CD14-positive monocyte (primary cell): ENCODE data around the gene OR8B8. TPM values are rescaled to one million over a fixed set of nuclear protein-coding genes. Genes with fewer than 3 reads are reported as not detected.
"Not testable (repeated sequence)": the region's sequence is repeated elsewhere in the genome, so short reads cannot be mapped to it uniquely, and the experiment has no call there.

Source experiments
- DNase-seq, 3 donors: peaks; one replicate each; pipeline ENCODE4 v3.0.0-alpha.2; 2011 to 2022
- H2AFZ ChIP-seq: 2 replicates; pipeline ENCODE4 v1.6.0; 2012; ENCODE audit warnings: mild to moderate bottlenecking, low read depth, low read length, inconsistent platforms; ENCODE audit not compliant: insufficient read depth, poor library complexity, severe bottlenecking
- H3K27ac ChIP-seq, 2 donors: 1 replicate in 1 of 2; 2 replicates in 1 of 2; pipeline ENCODE4 v1.5.1; 2012 to 2013; ENCODE audit warnings: low read length in 2 of 2, control low read depth in 1 of 2, inconsistent platforms in 1 of 2, low read depth in 1 of 2, mild to moderate bottlenecking in 1 of 2
- H3K27me3 ChIP-seq, 2 donors: one replicate each; pipeline versions ENCODE4 v1.6.0 to v1.6.1; 2011 to 2013; ENCODE audit warnings: low read length in 2 of 2; ENCODE audit not compliant: control insufficient read depth in 2 of 2, insufficient read depth in 2 of 2
- H3K36me3 ChIP-seq, 2 donors: replicated peaks in 1 of 2; 1 replicate in 1 of 2; 2 replicates in 1 of 2; pipeline versions ENCODE4 v1.5.1 to v1.6.1; 2012 to 2013; ENCODE audit warnings: low read length in 2 of 2, control low read depth in 1 of 2, inconsistent platforms in 1 of 2, mild to moderate bottlenecking in 1 of 2; ENCODE audit not compliant: insufficient read depth in 2 of 2, control insufficient read depth in 1 of 2
- H3K4me1 ChIP-seq, 2 donors: 1 replicate in 1 of 2; 2 replicates in 1 of 2; pipeline versions ENCODE4 v1.5.1 to v1.6.1; 2012 to 2013; ENCODE audit warnings: low read length in 2 of 2, control low read depth in 1 of 2, inconsistent platforms in 1 of 2, mild to moderate bottlenecking in 1 of 2, moderate library complexity in 1 of 2; ENCODE audit not compliant: insufficient read depth in 2 of 2, control insufficient read depth in 1 of 2
- H3K4me2 ChIP-seq: replicated peaks from 2 replicates; pipeline ENCODE3; 2012; ENCODE audit warnings: low read length, moderate library complexity, mild to moderate bottlenecking; ENCODE audit not compliant: poor library complexity, severe bottlenecking; ENCODE audit errors: extremely low read depth
- H3K4me3 ChIP-seq, 3 experiments: fragments of 200-600 bp in 1 of 3; sonication (generic) in 1 of 3; replicated peaks in 1 of 3; 1 replicate in 2 of 3; 2 replicates in 1 of 3; pipeline ENCODE4 v1.5.1; 2011 to 2013; ENCODE audit warnings: low read length in 3 of 3, mild to moderate bottlenecking in 3 of 3, control low read depth in 2 of 3, low read depth in 2 of 3, inconsistent platforms in 1 of 3, moderate library complexity in 1 of 3
- H3K79me2 ChIP-seq: 2 replicates; pipeline ENCODE4 v1.6.0; 2012; ENCODE audit warnings: mild to moderate bottlenecking, control low read depth, inconsistent platforms, low read length, moderate library complexity; ENCODE audit not compliant: insufficient read depth
- H3K9ac ChIP-seq: 2 replicates; pipeline ENCODE4 v1.6.0; 2017; ENCODE audit warnings: low read length, mild to moderate bottlenecking; ENCODE audit not compliant: insufficient read depth, poor library complexity, severe bottlenecking
- H3K9me3 ChIP-seq, 2 donors: replicated peaks in 1 of 2; 1 replicate in 1 of 2; 2 replicates in 1 of 2; pipeline versions ENCODE4 v1.5.1 to v1.6.1; 2012 to 2013; ENCODE audit warnings: low read length in 2 of 2, control low read depth in 1 of 2; ENCODE audit not compliant: control insufficient read depth in 1 of 2, insufficient read depth in 1 of 2
- H4K20me1 ChIP-seq: 2 replicates; pipeline ENCODE4 v1.6.0; 2012; ENCODE audit warnings: mild to moderate bottlenecking, low read length, control low read depth, moderate library complexity; ENCODE audit not compliant: insufficient read depth
- H3K27ac Mint-ChIP-seq, 7 donors: one replicate each; pipeline ENCODE4 v1.8.0; 2020; ENCODE audit warnings: mild to moderate bottlenecking in 7 of 7, mixed read lengths in 7 of 7, moderate library complexity in 6 of 7, inconsistent platforms in 2 of 7
- H3K27me3 Mint-ChIP-seq, 3 donors: one replicate each; pipeline ENCODE4 v1.8.0; 2021 to 2022; ENCODE audit warnings: low read depth in 3 of 3, mild to moderate bottlenecking in 3 of 3, mixed read lengths in 3 of 3, moderate library complexity in 3 of 3, inconsistent platforms in 1 of 3
- H3K36me3 Mint-ChIP-seq, 2 donors: one replicate each; pipeline ENCODE4 v1.8.0; 2020; ENCODE audit warnings: mixed read lengths in 2 of 2, inconsistent platforms in 1 of 2, mild to moderate bottlenecking in 1 of 2
- H3K4me1 Mint-ChIP-seq: one replicate; pipeline ENCODE4 v1.8.0; 2020; ENCODE audit warnings: mild to moderate bottlenecking, mixed read lengths
- H3K4me3 Mint-ChIP-seq, 2 donors: one replicate each; pipeline ENCODE4 v1.8.0; 2020; ENCODE audit warnings: mild to moderate bottlenecking in 2 of 2, mixed read lengths in 2 of 2, moderate library complexity in 1 of 2
- H3K9me3 Mint-ChIP-seq, 7 donors: one replicate each; pipeline ENCODE4 v1.8.0; 2020 to 2022; ENCODE audit warnings: mixed read lengths in 7 of 7, mild to moderate bottlenecking in 6 of 7, moderate library complexity in 6 of 7, inconsistent platforms in 2 of 7
- CTCF ChIP-seq: fragments of 200-600 bp; IDR thresholded peaks from one replicate; pipeline ENCODE4 v1.8.0; 2022; ENCODE audit warnings: antibody characterized with exemption, mild to moderate bottlenecking
- WGBS: methylation state at CpG from one replicate; pipeline ENCODE4 v1.1.5; 2013; ENCODE audit warnings: missing lambda C conversion rate; ENCODE audit not compliant: insufficient coverage; 5-methylcytosine and 5-hydroxymethylcytosine counted together
- intact Hi-C, 2 donors: fragments of 100-400 bp; cut with micrococcal nuclease; formaldehyde crosslinking; loops; one replicate each; pipeline versions ENCODE4 v1.15.0 to v1.15.1; 2023
- polyA plus RNA-seq, 3 donors: library from polyadenylated mRNA; depleted of rRNA in 1 of 3; unstranded in 2 of 3; stranded (reverse) in 1 of 3; fragments of 300-500 nt in 2 of 3; fragments of >200 nt in 1 of 3; fragmentation: Illumina TruSeq in 2 of 3; gene quantifications; 1 replicate in 2 of 3; 2 replicates in 1 of 3; pipeline ENCODE4 v1.2.3, GENCODE V29; 2012 to 2021

The OR8B8 gene
- polyA plus RNA-seq, 3 donors: not detected

GRCh38 chr11:124402326-124402922 lies 43.1 kb downstream of the OR8B8 start:
- intact Hi-C loops: no loop called here

GRCh38 chr11:124398924-124399323 lies 46.6 kb downstream of the OR8B8 start, which contains the start of gene OR8B3:
Gene OR8B3, minus strand, starts transcription at chr11:124399024. Its CDS starts 1,673 bp downstream, at chr11:124397351.
- intact Hi-C loops: no loop called here
- no peak within 1 kb of the TSS for H3K9ac ChIP-seq
- Mint-ChIP-seq H3K9me3 (peaks cover 0 to 2% (median 0%) of the 10 kb centered on the region in 7 donors), H3K4me1 (peaks cover 2% of the 10 kb centered on the region), H3K4me3 (no peak within 1 kb of the TSS), H3K27ac (no peak within 1 kb of the TSS), H3K36me3 (no peaks in the 10 kb centered on the region), H3K27me3 (peaks cover 0 to 5% (median 1%) of the 10 kb centered on the region in 3 donors)
- H3K9me3 ChIP-seq: no peaks in the 10 kb centered on the region
- H3K27ac ChIP-seq: no peak within 1 kb of the TSS
- no peaks in the 10 kb centered on the region for H3K27me3 ChIP-seq
- no peak within 1 kb of the TSS for H2AFZ ChIP-seq
- no peak within 1 kb of the TSS for H3K4me3 ChIP-seq
- no peaks in the 10 kb centered on the region for H3K36me3 ChIP-seq
- H3K4me1 ChIP-seq: no peaks in the 10 kb centered on the region
- DNase-seq: no peak
- TF ChIP-seq CTCF: no peak
- H3K79me2 ChIP-seq: no peaks in the 10 kb centered on the region
- no peak within 1 kb of the TSS for H3K4me2 ChIP-seq
- no peaks in the 10 kb centered on the region for H4K20me1 ChIP-seq

More at GRCh38 chr11:124402326-124402922, 43.1 kb downstream of the OR8B8 start:
- H3K27ac Mint-ChIP-seq: no peak overlapping the region
- no peaks in the 10 kb centered on the region for H3K79me2 ChIP-seq
- H3K4me2 ChIP-seq: no peak overlapping the region
- H3K36me3 ChIP-seq: no peaks in the 10 kb centered on the region
- H3K27me3 ChIP-seq: no peaks in the 10 kb centered on the region
- H2AFZ ChIP-seq: no peak overlapping the region
- H3K9me3 ChIP-seq: no peaks in the 10 kb centered on the region
- H3K36me3 Mint-ChIP-seq: no peaks in the 10 kb centered on the region
- peaks cover 5 to 7% (median 7%) of the 10 kb centered on the region in 3 donors for H3K27me3 Mint-ChIP-seq
- no peak overlapping the region for H3K4me3 ChIP-seq
- H3K9ac ChIP-seq: no peak overlapping the region
- H3K9me3 Mint-ChIP-seq: no peaks in the 10 kb centered on the region
- peak; percentile 23 to 55 (median 35) for DNase-seq
- H3K27ac ChIP-seq: no peak overlapping the region
- no peaks in the 10 kb centered on the region for H3K4me1 ChIP-seq
- peaks cover 9% of the 10 kb centered on the region for H3K4me1 Mint-ChIP-seq
- no peaks in the 10 kb centered on the region for H4K20me1 ChIP-seq
- no CpG with 5 or more reads among the region's 8 CpGs for WGBS
- peak; percentile 78 for TF ChIP-seq CTCF
- no peak overlapping the region for H3K4me3 Mint-ChIP-seq

GRCh38 chr11:124396847-124397246 lies 48.6 kb downstream of the OR8B8 start:
- no CpG with 5 or more reads among the region's 4 CpGs for WGBS
- H3K9ac ChIP-seq, H3K9me3 Mint-ChIP-seq, DNase-seq, H3K27ac Mint-ChIP-seq, H3K27me3 Mint-ChIP-seq, H3K36me3 Mint-ChIP-seq, H3K27ac ChIP-seq, H3K9me3 ChIP-seq, H3K4me1 ChIP-seq, H3K36me3 ChIP-seq, intact Hi-C loops, H3K4me1 Mint-ChIP-seq, H3K4me3 Mint-ChIP-seq, H4K20me1 ChIP-seq, H3K79me2 ChIP-seq, H2AFZ ChIP-seq, H3K27me3 ChIP-seq, H3K4me3 ChIP-seq, H3K4me2 ChIP-seq: not testable (repeated sequence)
